NCI-H1048 (cell line): Measurements from ENCODE around the gene SOAT2.
"Not testable (repeated sequence)": the region's sequence is repeated elsewhere in the genome, so short reads cannot be mapped to it uniquely, and the experiment has no call there.

Experiments used
- DNase-seq: peaks from one replicate; lab custom pipeline; 2025; lab: John Stamatoyannopoulos, UW

SOAT2 gene

GRCh38 chr12:53147653-53148052 lies 44.4 kb downstream of the SOAT2 start:
- DNase-seq = no peak

DNA sequence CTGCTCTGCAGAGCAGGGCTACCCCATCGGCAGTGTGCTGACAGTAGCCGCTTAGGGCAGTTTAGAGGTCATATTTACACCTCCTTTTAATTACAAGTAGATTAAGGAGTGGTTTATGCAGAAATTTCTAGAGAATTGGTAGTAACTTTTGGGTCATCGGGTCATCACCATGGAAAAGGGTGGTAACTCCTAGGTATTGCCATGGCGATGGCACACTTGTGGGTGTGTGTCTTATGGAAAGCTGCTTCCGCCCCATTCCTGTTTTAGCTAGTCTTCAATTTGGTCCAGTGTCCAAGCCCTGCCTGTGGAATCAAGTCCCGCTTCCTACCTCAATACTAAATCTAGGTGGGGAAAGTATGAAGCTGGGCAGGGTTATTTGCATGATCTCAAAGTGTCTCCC lies 47.8 kb downstream of the SOAT2 start:
- no peak for DNase-seq

GRCh38 chr12:53152390-53152789 lies 49.1 kb downstream of the SOAT2 start:
- DNase-seq = no peak

GRCh38 chr12:53159195-53159839 lies 56.0 kb downstream of the SOAT2 start:
- peak; percentile 42 for DNase-seq

DNA sequence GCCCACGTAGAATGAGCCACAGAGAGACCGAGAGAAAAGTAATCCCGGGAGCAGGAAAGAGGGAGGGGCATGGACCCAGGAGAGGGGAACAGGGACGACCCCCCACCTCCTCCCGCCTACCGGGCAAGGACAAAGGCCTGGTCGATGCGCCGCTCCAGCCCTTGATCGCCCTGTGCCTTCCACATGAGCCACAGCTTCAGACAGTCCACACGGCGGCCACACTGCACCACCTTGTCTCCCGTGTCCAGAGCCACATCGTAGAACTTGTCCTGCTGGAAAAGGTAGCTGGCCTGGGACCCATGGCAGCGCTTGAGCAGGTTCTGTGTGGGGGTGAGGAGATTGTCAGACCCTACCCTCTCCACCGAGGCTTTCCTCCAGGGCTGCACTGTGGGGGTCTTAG lies 56.7 kb downstream of the SOAT2 start:
- no peak for DNase-seq

DNA sequence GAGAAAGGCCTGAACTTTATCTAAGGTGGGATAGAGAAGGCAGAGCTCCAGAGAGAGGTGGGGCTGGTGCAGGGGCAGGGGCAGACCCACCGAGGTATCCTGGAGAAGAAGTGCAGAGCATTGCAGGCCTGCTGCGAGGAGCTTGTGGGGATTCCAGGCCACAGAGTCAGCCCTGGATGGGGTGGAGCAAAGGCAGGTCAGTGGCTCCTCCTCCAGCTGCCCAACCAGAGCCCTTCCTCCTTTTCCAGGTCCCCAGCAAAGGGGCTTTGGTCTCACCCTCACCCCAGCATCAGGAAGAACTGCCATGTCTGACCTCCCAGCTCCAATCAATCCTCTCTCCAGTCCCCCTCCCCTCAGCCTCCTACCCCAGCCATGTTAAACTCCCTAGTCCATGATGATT lies 57.4 kb downstream of the SOAT2 start:
- no peak for DNase-seq

DNA sequence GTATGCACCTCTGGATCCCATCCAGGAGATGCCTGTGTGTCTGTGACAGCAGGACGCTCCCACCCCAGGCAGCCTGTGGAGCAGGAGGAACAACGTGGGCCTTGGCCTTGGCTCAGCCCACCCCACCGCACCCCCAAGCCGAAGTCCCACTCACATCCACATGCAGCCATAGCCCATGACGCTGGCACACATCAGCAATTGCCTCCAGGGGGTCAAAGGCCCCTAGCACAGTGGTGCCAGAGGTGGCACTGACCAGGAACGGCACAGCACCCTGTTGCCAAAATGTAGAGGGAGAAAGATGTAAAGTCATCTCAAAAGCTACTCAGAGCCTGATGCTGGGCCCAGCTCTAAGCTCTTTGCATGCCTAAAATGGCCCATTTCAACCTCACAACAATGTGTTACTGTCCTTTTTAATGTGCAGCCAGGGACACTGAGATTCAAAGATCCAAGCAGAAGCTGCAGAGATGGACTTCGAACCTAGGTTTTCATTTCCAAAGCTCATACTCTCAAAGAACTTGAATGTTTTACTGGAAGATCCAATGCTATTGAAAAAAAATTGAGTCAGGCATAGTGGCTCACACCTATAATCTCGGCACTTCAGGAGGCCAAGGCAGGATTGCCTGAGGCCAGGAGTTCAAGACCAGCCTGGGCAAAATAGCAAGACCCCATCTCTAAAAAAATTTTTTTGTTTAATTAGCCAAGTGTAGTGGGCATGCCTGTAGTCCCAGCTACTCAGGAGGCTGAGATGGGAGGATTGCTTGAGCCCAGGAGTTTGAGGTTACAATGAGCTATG lies 58.0 kb downstream of the SOAT2 start:
- DNase-seq = no peak

- DNase-seq = not testable (repeated sequence)
These were observed 59.7 kb downstream of the SOAT2 start for GRCh38 chr12:53163008-53163407.

DNA sequence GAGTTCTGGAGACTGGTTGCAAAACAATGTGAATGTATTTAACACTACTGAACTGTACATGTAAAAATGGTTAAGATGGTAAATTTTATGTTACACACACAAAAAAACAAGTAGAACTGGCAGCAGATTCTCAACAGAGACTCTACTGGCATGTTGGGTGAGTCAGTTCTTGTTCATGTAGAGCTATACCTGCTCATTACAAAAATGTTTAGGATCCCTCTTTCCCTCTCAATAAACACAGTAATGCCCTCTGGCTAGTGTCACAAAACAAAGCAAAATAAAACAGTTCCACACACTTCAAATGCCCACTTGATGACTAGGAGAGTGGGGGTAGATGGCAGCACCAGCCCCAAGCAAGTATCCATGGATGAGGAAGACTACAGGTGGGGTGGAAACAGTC lies 63.6 kb downstream of the SOAT2 start:
- no peak for DNase-seq

DNA sequence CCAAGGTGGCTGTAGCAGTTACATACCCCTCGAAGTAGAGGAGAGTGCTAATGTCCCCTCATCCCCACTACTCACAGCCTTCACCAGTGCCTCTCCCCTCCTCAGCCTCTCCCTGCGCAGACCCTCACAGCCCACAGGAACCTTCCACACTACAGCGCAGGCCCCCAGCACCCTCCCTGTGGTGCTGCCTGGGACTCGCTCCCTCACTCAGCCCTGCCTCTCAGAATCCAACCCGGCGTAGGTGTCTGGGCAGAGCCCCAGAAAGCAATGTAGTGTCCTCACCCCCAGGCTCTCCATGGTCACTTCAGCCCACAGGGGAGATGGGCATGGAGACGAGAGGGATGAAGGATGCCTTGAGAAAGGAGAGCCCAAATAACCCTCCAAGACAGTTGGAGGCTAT lies 66.4 kb downstream of the SOAT2 start:
- no peak for DNase-seq

GRCh38 chr12:53170215-53170614 lies 66.9 kb downstream of the SOAT2 start:
- DNase-seq = no peak

- DNase-seq = no peak
These were observed 67.8 kb downstream of the SOAT2 start for GRCh38 chr12:53170876-53171724.

- DNase-seq = no peak
These were observed 68.5 kb downstream of the SOAT2 start for GRCh38 chr12:53171725-53172329.

DNA sequence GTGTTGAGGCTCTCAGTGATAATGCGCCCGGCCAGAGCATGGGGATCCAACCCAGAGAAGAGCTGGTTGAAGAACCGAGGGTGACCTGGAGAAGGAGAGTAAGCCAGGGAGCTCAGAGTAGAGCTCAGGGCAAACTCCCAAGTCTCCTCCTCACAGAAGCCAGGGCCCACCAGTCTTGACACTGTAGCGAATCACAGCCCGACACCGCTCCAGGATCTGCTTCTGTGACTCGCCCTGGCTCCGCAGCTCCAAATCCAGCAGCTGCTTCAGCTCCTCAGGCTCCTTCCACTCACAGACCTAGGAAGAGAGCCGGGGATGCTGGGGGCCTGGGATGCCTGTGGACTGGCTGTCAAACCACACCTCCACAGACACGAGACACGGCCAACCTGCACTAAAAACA lies 69.1 kb downstream of the SOAT2 start:
- DNase-seq = no peak

- DNase-seq = no peak
These were observed 69.9 kb downstream of the SOAT2 start for GRCh38 chr12:53173085-53173715.
